IPS-18a (cell line): ENCODE results near the gene HGS.
"Not testable (repeated sequence)": the region's sequence is repeated elsewhere in the genome, so short reads cannot be mapped to it uniquely, and the experiment has no call there.

Experiments used
- H3K27ac ChIP-seq: one replicate; pipeline ENCODE4 v1.5.1; 2013; ENCODE audit warnings: low read length
- H3K27me3 ChIP-seq: one replicate; pipeline ENCODE4 v1.6.1; 2013; ENCODE audit warnings: mild to moderate bottlenecking, low read length; ENCODE audit not compliant: control insufficient read depth, insufficient read depth
- H3K36me3 ChIP-seq: one replicate; pipeline ENCODE4 v1.6.1; 2013; ENCODE audit warnings: low read depth, low read length; ENCODE audit not compliant: control insufficient read depth
- H3K4me1 ChIP-seq: one replicate; pipeline ENCODE4 v1.6.1; 2013; ENCODE audit warnings: low read depth, low read length; ENCODE audit not compliant: control insufficient read depth
- H3K4me3 ChIP-seq: one replicate; pipeline ENCODE4 v1.5.1; 2013; ENCODE audit warnings: low read length
- H3K9ac ChIP-seq: one replicate; pipeline ENCODE4 v1.6.1; 2013; ENCODE audit warnings: mild to moderate bottlenecking, low read length, moderate library complexity
- H3K9me3 ChIP-seq: one replicate; pipeline ENCODE4 v1.6.1; 2013; ENCODE audit warnings: low read depth, low read length; ENCODE audit not compliant: control insufficient read depth

Gene HGS

GRCh38 chr17:81737947-81738800 lies 54.4 kb downstream of the HGS start:
- Histone ChIP-seq H3K27me3 (no peaks in the 10 kb centered on the region), H3K9ac (no peak overlapping the region), H3K27ac (no peak overlapping the region), H3K36me3 (no peaks in the 10 kb centered on the region), H3K4me3 (no peak overlapping the region), H3K4me1 (no peaks in the 10 kb centered on the region), H3K9me3 (no peaks in the 10 kb centered on the region)

- H3K36me3 ChIP-seq: no peaks in the 10 kb centered on the region
- no peak overlapping the region for H3K9ac ChIP-seq
- H3K4me3 ChIP-seq: no peak overlapping the region
- no peaks in the 10 kb centered on the region for H3K27me3 ChIP-seq
- H3K4me1 ChIP-seq: no peaks in the 10 kb centered on the region
- H3K9me3 ChIP-seq: no peaks in the 10 kb centered on the region
- H3K27ac ChIP-seq: no peak overlapping the region
Measured at GRCh38 chr17:81738801-81739393, 55.1 kb downstream of the HGS start.

- not testable (repeated sequence) for H3K27me3 ChIP-seq, H3K4me3 ChIP-seq, H3K36me3 ChIP-seq, H3K9ac ChIP-seq, H3K9me3 ChIP-seq, H3K4me1 ChIP-seq, H3K27ac ChIP-seq
Measured at GRCh38 chr17:81739593-81739992, 55.8 kb downstream of the HGS start.

DNA sequence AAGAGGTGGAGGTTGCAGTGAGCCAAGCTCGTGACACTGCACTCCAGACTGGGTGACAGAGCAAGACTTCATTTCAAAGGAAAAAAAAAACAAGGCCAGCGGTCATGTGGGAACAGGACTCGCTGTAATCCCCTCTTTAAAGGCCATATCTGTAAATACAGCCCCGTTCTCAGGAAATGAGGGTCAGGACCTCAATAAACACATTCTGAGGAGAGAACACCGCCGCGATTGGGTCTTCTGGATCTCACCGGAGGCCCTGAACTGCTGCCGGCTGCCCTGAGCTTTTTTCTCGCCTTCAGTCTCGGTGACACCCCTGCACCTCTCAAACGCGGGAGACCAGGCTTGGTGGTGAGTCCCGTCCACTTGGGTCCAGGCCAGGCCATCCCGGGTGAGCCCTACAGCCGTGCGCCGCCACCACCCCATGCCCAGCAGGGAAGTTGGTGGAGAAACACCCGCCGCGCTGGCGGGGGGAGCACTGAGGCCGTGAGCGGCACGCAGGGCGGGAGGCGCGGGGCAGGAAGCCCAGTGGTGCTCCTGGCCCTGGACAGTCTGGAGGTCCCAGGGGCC lies 56.7 kb downstream of the HGS start:
- H3K9me3 ChIP-seq: no peaks in the 10 kb centered on the region
- H3K4me1 ChIP-seq: no peaks in the 10 kb centered on the region
- H3K27ac ChIP-seq: no peak overlapping the region
- H3K4me3 ChIP-seq: no peak overlapping the region
- no peak overlapping the region for H3K9ac ChIP-seq
- H3K36me3 ChIP-seq: no peaks in the 10 kb centered on the region
- no peaks in the 10 kb centered on the region for H3K27me3 ChIP-seq

GRCh38 chr17:81741049-81741593 lies 57.3 kb downstream of the HGS start:
- no peaks in the 10 kb centered on the region for H3K27me3 ChIP-seq
- H3K4me3 ChIP-seq: no peak overlapping the region
- H3K9me3 ChIP-seq: no peaks in the 10 kb centered on the region
- H3K27ac ChIP-seq: no peak overlapping the region
- H3K36me3 ChIP-seq: no peaks in the 10 kb centered on the region
- no peak overlapping the region for H3K9ac ChIP-seq
- no peaks in the 10 kb centered on the region for H3K4me1 ChIP-seq

DNA sequence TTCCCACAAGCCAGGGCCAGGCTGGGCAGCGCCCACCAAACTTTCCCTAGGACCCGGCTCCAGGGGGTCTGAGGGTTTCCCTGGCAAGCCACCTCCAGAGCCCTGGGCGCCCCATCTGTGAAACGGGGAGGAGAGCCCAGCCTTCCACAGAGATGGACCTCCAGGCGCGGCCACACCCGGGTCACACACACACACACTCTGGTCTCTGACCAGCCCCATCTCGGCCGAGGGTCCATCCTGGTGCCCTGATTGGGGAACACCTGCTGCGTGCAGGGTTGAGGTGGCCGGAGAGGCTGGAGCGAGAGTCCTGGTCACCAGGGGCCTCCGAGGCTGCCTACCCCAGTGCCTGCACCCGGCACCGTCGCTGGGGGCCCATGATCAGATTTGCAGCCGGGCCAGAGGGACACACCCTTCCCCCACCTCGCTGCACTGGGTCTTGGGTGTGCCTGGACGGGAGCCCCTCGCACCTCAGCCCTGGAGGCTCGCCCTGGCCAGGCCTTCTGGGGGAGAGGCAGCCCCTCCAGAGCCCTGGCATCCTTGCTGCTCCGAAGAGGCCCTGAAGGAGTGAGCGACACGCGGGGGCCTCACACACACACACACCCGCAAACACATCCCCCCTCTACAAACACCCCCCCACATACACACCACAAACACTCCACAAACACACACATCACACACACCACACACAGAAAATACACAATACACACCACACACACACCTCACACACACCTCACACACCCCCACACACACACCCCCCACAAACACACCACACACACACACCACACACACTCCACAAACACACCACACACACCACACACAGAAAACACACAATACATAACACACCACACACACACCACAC lies 58.0 kb downstream of the HGS start:
- no peaks in the 10 kb centered on the region for H3K36me3 ChIP-seq

More for the DNA sequence above, 58.0 kb downstream of the HGS start:
- H3K9me3 ChIP-seq: no peaks in the 10 kb centered on the region
- H3K4me1 ChIP-seq: no peaks in the 10 kb centered on the region
- no peak overlapping the region for H3K9ac ChIP-seq
- H3K27ac ChIP-seq: no peak overlapping the region
- H3K27me3 ChIP-seq: no peaks in the 10 kb centered on the region
- H3K4me3 ChIP-seq: no peak overlapping the region
